Left colon (tissue), 2 donors: ENCODE results near the gene INPP5D. TPM values are rescaled to one million over a fixed set of nuclear protein-coding genes. Genes with fewer than 3 reads are reported as not detected.

Source experiments
- total RNA-seq, 2 donors: library from RNA; stranded (reverse); fragmentation: NEBNext Ultra II Directional; extraction: Animal tissue kit (Norgen Biotek cat#: 25700); gene quantifications; one replicate each; pipeline ENCODE4 v1.2.1, GENCODE V29; 2021
- donor health status: DM: no; HTN: no; CAD: no.
- donor health status: DM: yes; HTN: yes; CAD: no.

INPP5D gene
- total RNA-seq, 2 donors from 2014 or later = 6.6 to 10.6 TPM

Other genes starting within 250 kb of the INPP5D start
- gene SNORC, start 190.1 kb upstream of the INPP5D start, total RNA-seq = 10 to 100 TPM; 35.0 to 38.2 TPM
- gene NGEF, start 47.1 kb upstream of the INPP5D start, total RNA-seq = 10 to 100 TPM; 34.4 to 41.4 TPM
- not detected for gene NEU2, start 27.7 kb upstream of the INPP5D start, total RNA-seq
- 10 to 100 TPM; 34.5 to 36.2 TPM for gene ATG16L1, start 191.3 kb downstream of the INPP5D start, total RNA-seq
- gene SAG, start 247.5 kb downstream of the INPP5D start, total RNA-seq = not detected